Occipital lobe (tissue), 2 donors: ENCODE measurements around the gene SLC22A7. TPM values are rescaled to one million over a fixed set of nuclear protein-coding genes. Genes with fewer than 3 reads are reported as not detected.

ENCODE experiments used
- DNase-seq: peaks from one replicate; lab custom pipeline; 2025; lab: John Stamatoyannopoulos, UW
- total RNA-seq: library from RNA; depleted of rRNA; stranded (reverse); fragments of >200 nt; gene quantifications from one replicate; pipeline ENCODE4 v1.2.3, GENCODE V29; 2014

SLC22A7 gene
- 0.31 TPM for total RNA-seq

GRCh38 chr6:43297644-43298564 is at the start of gene SLC22A7:
Gene SLC22A7, plus strand, starts transcription at chr6:43298260. Its CDS starts 99 bp downstream, at chr6:43298359.
- DNase-seq = no peak

- DNase-seq = no peak
Measured at GRCh38 chr6:43248791-43249190, 49.3 kb upstream of the SLC22A7 start.

GRCh38 chr6:43250992-43251373 is 47.1 kb upstream of the SLC22A7 start:
- no peak for DNase-seq

GRCh38 chr6:43253401-43253800 is 44.7 kb upstream of the SLC22A7 start:
- DNase-seq = no peak

- no peak for DNase-seq
Measured at GRCh38 chr6:43254138-43254817, 43.8 kb upstream of the SLC22A7 start.

GRCh38 chr6:43254846-43255245 is 43.2 kb upstream of the SLC22A7 start:
- DNase-seq = no peak

- DNase-seq = no peak
Measured at GRCh38 chr6:43255408-43256054, 42.5 kb upstream of the SLC22A7 start.

GRCh38 chr6:43256670-43257366 is 41.2 kb upstream of the SLC22A7 start:
- no peak for DNase-seq

- no peak for DNase-seq
Measured at GRCh38 chr6:43257367-43258145, 40.5 kb upstream of the SLC22A7 start.

GRCh38 chr6:43258180-43258579 is 39.9 kb upstream of the SLC22A7 start:
- no peak for DNase-seq

- no peak for DNase-seq
Measured at GRCh38 chr6:43258807-43259686, 39.0 kb upstream of the SLC22A7 start.

- DNase-seq = no peak
Measured at GRCh38 chr6:43260791-43261190, 37.3 kb upstream of the SLC22A7 start.

GRCh38 chr6:43261198-43261597 is 36.9 kb upstream of the SLC22A7 start:
- DNase-seq = no peak

GRCh38 chr6:43262000-43262779 is 35.9 kb upstream of the SLC22A7 start:
- DNase-seq = no peak

GRCh38 chr6:43262780-43263313 is 35.2 kb upstream of the SLC22A7 start:
- DNase-seq = no peak

GRCh38 chr6:43263314-43264178 is 34.5 kb upstream of the SLC22A7 start:
- DNase-seq = peak; percentile 27

GRCh38 chr6:43264599-43265145 is 33.4 kb upstream of the SLC22A7 start:
- DNase-seq = no peak
